Keratinocyte (primary cell): ENCODE results near the gene ZNF777. TPM values are rescaled to one million over a fixed set of nuclear protein-coding genes. Genes with fewer than 3 reads are reported as not detected.

Experiments used
- DNase-seq: peaks from one replicate; pipeline ENCODE4 v3.0.0-alpha.2; 2011; ENCODE audit warnings: low read depth, missing footprints, low spot score
- FAIRE-seq: peaks from 2 replicates; lab custom pipeline; 2011; peaks lifted over from hg19 to GRCh38; lab: Jason Lieb, UNC
- H2AFZ ChIP-seq: 2 replicates; pipeline ENCODE4 v1.6.0; 2012; ENCODE audit warnings: low read length, control low read depth, inconsistent platforms; ENCODE audit not compliant: control insufficient read depth
- H3K27ac ChIP-seq: 2 replicates; pipeline ENCODE4 v1.5.1; 2011; ENCODE audit warnings: low read length; ENCODE audit not compliant: control insufficient read depth, insufficient read depth
- H3K27me3 ChIP-seq: 3 replicates; pipeline ENCODE4 v1.6.0; 2011; ENCODE audit warnings: low read length; ENCODE audit not compliant: control insufficient read depth, insufficient read depth; ENCODE audit errors: extremely low read depth
- H3K36me3 ChIP-seq, 2 experiments: 2 replicates in 1 of 2; 3 replicates in 1 of 2; pipeline ENCODE4 v1.5.1; 2011; ENCODE audit warnings: low read length in 2 of 2, mild to moderate bottlenecking in 1 of 2; ENCODE audit not compliant: control insufficient read depth in 2 of 2, insufficient read depth in 2 of 2; ENCODE audit errors: extremely low read depth in 1 of 2
- H3K4me1 ChIP-seq: 3 replicates; pipeline ENCODE4 v1.5.1; 2011; ENCODE audit warnings: low read length; ENCODE audit not compliant: control insufficient read depth, insufficient read depth; ENCODE audit errors: extremely low read depth
- H3K4me2 ChIP-seq: 3 replicates; pipeline ENCODE4 v1.6.0; 2011; ENCODE audit warnings: low read depth, low read length; ENCODE audit not compliant: control insufficient read depth, insufficient read depth; ENCODE audit errors: extremely low read depth
- H3K4me3 ChIP-seq, 3 experiments: fragments of 200-600 bp in 1 of 3; sonication (generic) in 1 of 3; 2 replicates in 2 of 3; 3 replicates in 1 of 3; pipeline ENCODE4 v1.5.1; 2011 to 2016; ENCODE audit warnings: low read length in 3 of 3, mild to moderate bottlenecking in 3 of 3, control low read depth in 2 of 3, inconsistent platforms in 1 of 3, low read depth in 1 of 3, mixed read lengths in 1 of 3, mixed run types in 1 of 3, moderate library complexity in 1 of 3; ENCODE audit not compliant: control insufficient read depth in 2 of 3, insufficient read depth in 2 of 3; ENCODE audit errors: extremely low read depth in 1 of 3
- H3K79me2 ChIP-seq: 2 replicates; pipeline ENCODE4 v1.6.0; 2012; ENCODE audit warnings: low read length; ENCODE audit not compliant: control insufficient read depth, insufficient read depth
- H3K9ac ChIP-seq: 3 replicates; pipeline ENCODE4 v1.6.0; 2011; ENCODE audit warnings: low read length; ENCODE audit not compliant: control insufficient read depth, insufficient read depth; ENCODE audit errors: extremely low read depth
- H3K9me1 ChIP-seq: 3 replicates; pipeline ENCODE4 v1.6.0; 2011; ENCODE audit warnings: low read length; ENCODE audit not compliant: control insufficient read depth, insufficient read depth; ENCODE audit errors: extremely low read depth
- H3K9me3 ChIP-seq: 2 replicates; pipeline ENCODE4 v1.5.1; 2012; ENCODE audit warnings: low read depth, low read length; ENCODE audit not compliant: control insufficient read depth
- H4K20me1 ChIP-seq: 3 replicates; pipeline ENCODE4 v1.6.0; 2011; ENCODE audit warnings: low read length; ENCODE audit not compliant: control insufficient read depth, insufficient read depth; ENCODE audit errors: extremely low read depth
- CTCF ChIP-seq, 3 experiments: IDR thresholded peaks in 1 of 3; conservative IDR thresholded peaks in 1 of 3; optimal IDR thresholded peaks in 1 of 3; 2 replicates in 2 of 3; 3 replicates in 1 of 3; pipeline versions ENCODE3 to v1.5.1; 2011; ENCODE audit warnings: low read length in 3 of 3, mild to moderate bottlenecking in 3 of 3, moderate library complexity in 2 of 3, control low read depth in 1 of 3, inconsistent platforms in 1 of 3; ENCODE audit not compliant: insufficient read depth in 2 of 3; ENCODE audit errors: extremely low read depth in 1 of 3
- EZH2 ChIP-seq: IDR thresholded peaks from one replicate; pipeline ENCODE4 v1.6.1; 2012; ENCODE audit warnings: inconsistent platforms, mild to moderate bottlenecking, low read length, moderate library complexity
- dilution Hi-C: fragments of 300-500 bp; cut with MboI; formaldehyde crosslinking; loops from one replicate; pipeline ENCODE4 v1.7.0; 2020; ENCODE audit warnings: low sequenced_read_pairs; ENCODE audit not compliant: extremely low pct_ligation_motif_present
- polyA plus RNA-seq, 5 experiments: library from polyadenylated mRNA; depleted of rRNA in 3 of 5; stranded (reverse) in 3 of 5; stranded (forward) in 1 of 5; unstranded in 1 of 5; fragments of >200 nt; gene quantifications; 1 replicate in 1 of 5; 2 replicates in 3 of 5; 3 replicates in 1 of 5; pipeline versions ENCODE4 v1.2.1 to v1.2.3, GENCODE V29; 2011 to 2012; ENCODE audit warnings: missing spikeins in 2 of 5, low read depth in 1 of 5, low replicate concordance in 1 of 5

The ZNF777 gene
- polyA plus RNA-seq, 1 donor (not counting 4 experiments of a cell fraction or from before 2014, with no cell fraction given) = 4.8 TPM

GRCh38 chr7:149444287-149444686, 16.6 kb downstream of the ZNF777 start:
- Histone ChIP-seq H3K4me1 (no peaks in the 10 kb centered on the region), H3K27me3 (no peaks in the 10 kb centered on the region), H2AFZ (no peak overlapping the region), H3K9me3 (no peaks in the 10 kb centered on the region), H4K20me1 (no peaks in the 10 kb centered on the region), H3K36me3 (peaks cover 4 to 20% of the 10 kb centered on the region in 2 experiments), H3K9ac (no peak overlapping the region), H3K27ac (no peak overlapping the region), H3K4me2 (no peak overlapping the region), H3K4me3 (no peak overlapping the region), H3K9me1 (peaks cover 3% of the 10 kb centered on the region), H3K79me2 (peaks cover 3% of the 10 kb centered on the region)
- dilution Hi-C loops = no loop called here
- no peak for DNase-seq
- FAIRE-seq = no peak
- TF ChIP-seq CTCF (optimal IDR thresholded peaks at IDR 0.05 in 1 of 3, IDR thresholded peaks at IDR 0.05 in 1 of 3, conservative IDR thresholded peaks at IDR 0.05 in 1 of 3; ENCODE audit: extremely low read depth in 1 of 3, insufficient read depth in 2 of 3, low read length in 3 of 3) = no peak
- TF ChIP-seq EZH2 = no peak

GRCh38 chr7:149443523-149443922, 17.3 kb downstream of the ZNF777 start:
- Histone ChIP-seq H3K4me3 (no peak overlapping the region), H3K36me3 (peaks cover 7 to 23% of the 10 kb centered on the region in 2 experiments), H3K4me1 (no peaks in the 10 kb centered on the region), H3K9me1 (peaks cover 3% of the 10 kb centered on the region), H4K20me1 (no peaks in the 10 kb centered on the region), H3K9me3 (no peaks in the 10 kb centered on the region), H3K79me2 (peaks cover 3% of the 10 kb centered on the region), H3K4me2 (no peak overlapping the region), H2AFZ (no peak overlapping the region), H3K9ac (no peak overlapping the region), H3K27ac (no peak overlapping the region), H3K27me3 (no peaks in the 10 kb centered on the region)
- no peak for TF ChIP-seq EZH2
- TF ChIP-seq CTCF (optimal IDR thresholded peaks at IDR 0.05 in 1 of 3, IDR thresholded peaks at IDR 0.05 in 1 of 3, conservative IDR thresholded peaks at IDR 0.05 in 1 of 3; ENCODE audit: extremely low read depth in 1 of 3, insufficient read depth in 2 of 3, low read length in 3 of 3) = no peak
- FAIRE-seq (no peak), DNase-seq (no peak)
- dilution Hi-C loops = no loop called here
